HG03520 (cell line): ENCODE data around the gene CTRB1.
"Not testable (repeated sequence)": the region's sequence is repeated elsewhere in the genome, so short reads cannot be mapped to it uniquely, and the experiment has no call there.

Source experiments
- ATAC-seq: cut with Tn5 transposase; IDR thresholded peaks from one replicate; pipeline ENCODE4 v1.9.1; 2021; ENCODE audit warnings: mild to moderate bottlenecking, moderate library complexity; ENCODE audit not compliant: unreplicated experiment

The CTRB1 gene

GRCh38 chr16:75203667-75204409 lies 14.9 kb upstream of the CTRB1 start:
- ATAC-seq: no peak

- no peak for ATAC-seq
Measured at GRCh38 chr16:75204410-75204758, 14.4 kb upstream of the CTRB1 start.

- ATAC-seq: not testable (repeated sequence)
Measured at GRCh38 chr16:75204905-75205304, 13.9 kb upstream of the CTRB1 start.

- ATAC-seq: not testable (repeated sequence)
Measured at GRCh38 chr16:75205438-75205837, 13.3 kb upstream of the CTRB1 start.

- ATAC-seq: not testable (repeated sequence)
Measured at GRCh38 chr16:75205961-75206748, 12.6 kb upstream of the CTRB1 start.

GRCh38 chr16:75206749-75207451 lies 11.9 kb upstream of the CTRB1 start, which contains the start of gene CTRB2:
TSS of gene CTRB2 (minus strand) at chr16:75207161. CDS start at chr16:75207141, 20 bp downstream.
- no peak for ATAC-seq

- ATAC-seq: no peak
Measured at GRCh38 chr16:75207831-75208230, 11.0 kb upstream of the CTRB1 start.

- no peak for ATAC-seq
Measured at GRCh38 chr16:75208242-75208825, 10.5 kb upstream of the CTRB1 start.

GRCh38 chr16:75208861-75209505 lies 9.8 kb upstream of the CTRB1 start:
- no peak for ATAC-seq

GRCh38 chr16:75209514-75209913 lies 9.3 kb upstream of the CTRB1 start:
- not testable (repeated sequence) for ATAC-seq

- no peak for ATAC-seq
Measured at GRCh38 chr16:75209944-75210343, 8.8 kb upstream of the CTRB1 start.

GRCh38 chr16:75211286-75211685 lies 7.5 kb upstream of the CTRB1 start:
- not testable (repeated sequence) for ATAC-seq

GRCh38 chr16:75216127-75216526 lies 2.7 kb upstream of the CTRB1 start:
- no peak for ATAC-seq

- no peak for ATAC-seq
Measured at GRCh38 chr16:75216576-75216975, 2.2 kb upstream of the CTRB1 start.

GRCh38 chr16:75217389-75217851 lies 1.4 kb upstream of the CTRB1 start:
- ATAC-seq: no peak

- ATAC-seq: no peak
Measured at GRCh38 chr16:75219088-75219487, 300 bp downstream of the CTRB1 start.

GRCh38 chr16:75219838-75220237 lies 1.1 kb downstream of the CTRB1 start:
- ATAC-seq: no peak

GRCh38 chr16:75222271-75222783 lies 3.5 kb downstream of the CTRB1 start:
- no peak for ATAC-seq

- ATAC-seq: not testable (repeated sequence)
Measured at GRCh38 chr16:75223129-75223528, 4.3 kb downstream of the CTRB1 start.
